Caco-2 (cell line): ENCODE measurements around the gene ATG9B. TPM values are rescaled to one million over a fixed set of nuclear protein-coding genes. Genes with fewer than 3 reads are reported as not detected.
A peak's percentile ranks its signal among the peaks of the same experiment; 100 is the strongest.

ENCODE experiments used
- BruUV-seq: library from RNA; stranded (reverse); fragments of 400-500 nt; replicated peaks from 2 replicates; lab custom pipeline; 2021; lab: Mats Ljungman, UMichigan
- CTCF ChIA-PET: fragments of 300-600 bp; sonication (Branson Sonifier 250); formaldehyde crosslinking; loops from one replicate; lab custom pipeline; 2022; ENCODE audit warnings: antibody characterized with exemption; lab: Charles Lee
- POLR2A ChIA-PET: fragments of 300-600 bp; sonication (Branson Sonifier 250); formaldehyde crosslinking; loops from one replicate; lab custom pipeline; 2022; ENCODE audit warnings: antibody characterized with exemption; lab: Charles Lee
- DNase-seq, 2 experiments: peaks; one replicate each; pipeline versions ENCODE4 v3.0.0 to v3.0.0-alpha.2; 2020 to 2022
- H3K27me3 ChIP-seq: replicated peaks from 2 replicates; pipeline ENCODE4 v1.6.0; 2011; ENCODE audit warnings: low read length; ENCODE audit not compliant: control insufficient read depth, insufficient read depth
- H3K36me3 ChIP-seq: 2 replicates; pipeline ENCODE4 v1.5.1; 2011; ENCODE audit warnings: low read length; ENCODE audit not compliant: control insufficient read depth, insufficient read depth
- H3K4me1 ChIP-seq: fragments of 250-450 bp; sonication (Bioruptor Pico); 2 replicates; pipeline ENCODE4 v1.5.1; 2020; ENCODE audit warnings: mild to moderate bottlenecking
- H3K4me3 ChIP-seq: 2 replicates; pipeline ENCODE4 v1.5.1; 2011; ENCODE audit warnings: low read depth, mild to moderate bottlenecking, control low read depth, low read length
- H3K9me3 ChIP-seq: fragments of 250-450 bp; sonication (Bioruptor Pico); 2 replicates; pipeline ENCODE4 v1.5.1; 2020; ENCODE audit warnings: mild to moderate bottlenecking, moderate library complexity
- H3K27ac Mint-ChIP-seq: one replicate; pipeline ENCODE4 v1.8.0; 2022; ENCODE audit warnings: mixed read lengths; ENCODE audit not compliant: unreplicated experiment
- H3K27me3 Mint-ChIP-seq: one replicate; pipeline ENCODE4 v1.8.0; 2022; ENCODE audit warnings: mixed read lengths; ENCODE audit not compliant: insufficient read depth, unreplicated experiment
- H3K36me3 Mint-ChIP-seq: one replicate; pipeline ENCODE4 v1.8.0; 2022; ENCODE audit warnings: mild to moderate bottlenecking, mixed read lengths; ENCODE audit not compliant: insufficient read depth, unreplicated experiment
- H3K4me1 Mint-ChIP-seq: one replicate; pipeline ENCODE4 v1.8.0; 2022; ENCODE audit warnings: low read depth, mixed read lengths; ENCODE audit not compliant: unreplicated experiment
- H3K4me3 Mint-ChIP-seq: one replicate; pipeline ENCODE4 v1.8.0; 2022; ENCODE audit warnings: mild to moderate bottlenecking, moderate library complexity, mixed read lengths; ENCODE audit not compliant: unreplicated experiment
- H3K9me3 Mint-ChIP-seq: one replicate; pipeline ENCODE4 v1.8.0; 2022; ENCODE audit warnings: mixed read lengths; ENCODE audit not compliant: unreplicated experiment
- intact Hi-C: fragments of 100-400 bp; cut with micrococcal nuclease; formaldehyde crosslinking; loops from one replicate; pipeline ENCODE4 v1.10.0; 2022; ENCODE audit not compliant: unreplicated experiment
- total RNA-seq: library from RNA; stranded (reverse); gene quantifications from 2 replicates; pipeline ENCODE4 v1.2.3, GENCODE V29; 2022
- TF ChIP-seq, protein P1 (sequence below), 2 experiments: fragments of 200-600 bp in 1 of 2; IDR thresholded peaks; 1 replicate in 1 of 2; 2 replicates in 1 of 2; pipeline versions ENCODE4 v1.5.1 to v1.8.0; 2011 to 2022; ENCODE audit warnings: antibody characterized with exemption in 1 of 2, control low read depth in 1 of 2, inconsistent platforms in 1 of 2, low read depth in 1 of 2, low read length in 1 of 2, mild to moderate bottlenecking in 1 of 2, moderate library complexity in 1 of 2; ENCODE audit not compliant: insufficient read depth in 1 of 2, severe bottlenecking in 1 of 2, unreplicated experiment in 1 of 2

The ATG9B gene
- total RNA-seq, 1 experiment from 2014 or later: 4.3 TPM

DNA sequence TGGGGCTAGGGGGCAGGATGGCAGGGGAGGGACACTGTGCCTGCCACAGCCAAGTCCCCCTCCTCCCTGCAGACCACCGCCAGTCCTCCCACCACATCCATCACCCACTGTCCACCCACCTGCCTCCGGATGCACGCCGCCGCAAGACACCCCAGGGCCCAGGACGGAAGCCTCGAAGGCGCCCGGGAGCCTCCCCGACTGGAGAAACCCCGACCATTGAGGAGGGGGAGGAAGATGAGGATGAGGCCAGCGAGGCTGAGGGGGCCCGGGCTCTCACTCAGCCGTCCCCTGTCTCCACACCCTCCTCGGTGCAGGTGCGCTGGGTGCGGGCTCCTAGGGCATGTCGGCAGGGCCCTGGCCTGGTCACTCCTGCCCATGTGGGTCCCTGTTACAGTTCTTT lies 40.2 kb upstream of the ATG9B start:
- no peak for DNase-seq
- H3K27ac Mint-ChIP-seq: no peak overlapping the region
- BruUV-seq: no TSS peak
- H3K9me3 Mint-ChIP-seq: no peaks in the 10 kb centered on the region
- no peaks in the 10 kb centered on the region for H3K27me3 Mint-ChIP-seq
- no peak overlapping the region for H3K4me3 Mint-ChIP-seq
- peaks cover 14% of the 10 kb centered on the region for H3K4me1 Mint-ChIP-seq
- Histone ChIP-seq H3K9me3 (no peaks in the 10 kb centered on the region), H3K27me3 (no peaks in the 10 kb centered on the region), H3K4me3 (no peak overlapping the region), H3K36me3 (peaks cover 5% of the 10 kb centered on the region), H3K4me1 (peaks cover 40% of the 10 kb centered on the region)
- ChIA-PET POLR2A (no interaction called here), CTCF (no interaction called here)
- TF ChIP-seq, protein P1, sequence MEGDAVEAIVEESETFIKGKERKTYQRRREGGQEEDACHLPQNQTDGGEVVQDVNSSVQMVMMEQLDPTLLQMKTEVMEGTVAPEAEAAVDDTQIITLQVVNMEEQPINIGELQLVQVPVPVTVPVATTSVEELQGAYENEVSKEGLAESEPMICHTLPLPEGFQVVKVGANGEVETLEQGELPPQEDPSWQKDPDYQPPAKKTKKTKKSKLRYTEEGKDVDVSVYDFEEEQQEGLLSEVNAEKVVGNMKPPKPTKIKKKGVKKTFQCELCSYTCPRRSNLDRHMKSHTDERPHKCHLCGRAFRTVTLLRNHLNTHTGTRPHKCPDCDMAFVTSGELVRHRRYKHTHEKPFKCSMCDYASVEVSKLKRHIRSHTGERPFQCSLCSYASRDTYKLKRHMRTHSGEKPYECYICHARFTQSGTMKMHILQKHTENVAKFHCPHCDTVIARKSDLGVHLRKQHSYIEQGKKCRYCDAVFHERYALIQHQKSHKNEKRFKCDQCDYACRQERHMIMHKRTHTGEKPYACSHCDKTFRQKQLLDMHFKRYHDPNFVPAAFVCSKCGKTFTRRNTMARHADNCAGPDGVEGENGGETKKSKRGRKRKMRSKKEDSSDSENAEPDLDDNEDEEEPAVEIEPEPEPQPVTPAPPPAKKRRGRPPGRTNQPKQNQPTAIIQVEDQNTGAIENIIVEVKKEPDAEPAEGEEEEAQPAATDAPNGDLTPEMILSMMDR (IDR thresholded peaks at IDR 0.05; ENCODE audit: insufficient read depth in 1 of 2, low read depth in 1 of 2, low read length in 1 of 2, severe bottlenecking in 1 of 2, unreplicated experiment in 1 of 2): no peak
- peaks cover 73% of the 10 kb centered on the region for H3K36me3 Mint-ChIP-seq
- intact Hi-C loops: no loop called here

DNA sequence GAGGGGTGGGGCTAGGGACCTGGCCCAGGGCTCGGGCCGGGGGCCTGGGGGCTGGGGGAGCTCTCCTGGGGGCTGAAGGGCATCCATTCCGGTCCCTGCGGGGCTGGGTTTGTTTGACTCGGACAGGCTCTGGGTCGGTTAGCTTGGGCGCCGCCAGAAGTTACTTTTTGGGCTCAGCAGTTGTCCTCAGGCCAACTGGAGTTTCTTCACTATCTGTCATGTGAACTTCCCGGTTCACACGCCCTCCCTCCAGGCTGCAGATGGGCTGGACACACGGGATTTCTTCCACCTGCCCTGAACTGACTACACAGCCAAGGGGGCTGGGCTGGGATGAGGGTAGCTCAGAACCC lies 38.9 kb upstream of the ATG9B start:
- peak overlapping the region; percentile 95 for H3K4me3 Mint-ChIP-seq

DNA sequence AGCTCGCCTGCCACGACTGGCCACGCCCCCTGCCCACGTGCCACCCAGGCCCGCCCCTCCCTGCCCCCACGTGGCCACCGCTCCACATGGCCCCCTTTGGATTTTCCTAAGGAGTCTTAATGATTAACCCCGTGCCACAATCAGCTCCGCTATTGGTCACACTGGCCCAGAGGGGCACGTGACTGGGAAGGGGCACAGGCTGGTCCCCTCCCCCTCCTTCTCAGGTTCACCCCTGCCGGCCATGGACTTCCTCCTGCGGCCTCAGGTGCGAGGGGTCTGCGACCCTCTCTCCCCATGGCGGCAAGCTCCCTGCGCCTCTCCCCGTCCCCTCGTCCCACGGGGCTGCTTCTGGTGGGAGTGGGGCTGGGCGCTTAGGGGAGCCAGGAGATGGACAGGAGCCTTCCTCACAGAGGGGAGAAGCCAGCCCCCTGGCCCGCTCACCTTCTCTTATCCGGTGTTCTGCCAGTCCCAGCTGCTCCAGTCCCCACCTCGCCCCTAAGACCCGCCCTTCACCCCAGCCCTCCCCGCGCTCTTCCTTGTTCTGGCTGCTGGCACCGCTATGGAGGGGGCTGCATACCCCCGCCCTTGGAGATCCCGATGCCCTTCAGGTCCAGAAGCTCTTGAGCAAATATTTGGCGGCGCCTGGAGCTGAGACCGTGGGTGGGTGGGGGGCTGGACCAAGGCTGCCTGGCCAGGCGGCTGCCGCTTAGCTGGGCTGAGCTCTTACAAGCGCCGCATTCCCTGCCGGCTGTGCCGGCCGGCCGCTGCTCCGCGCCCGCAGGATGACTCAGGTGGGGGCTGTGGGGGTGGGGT lies 38.3 kb upstream of the ATG9B start:
- CTCF ChIA-PET: interaction anchor here (0.6 to 2.0 kb wide), 16 partner anchors 15 to 1555 kb away, joined by 3 to 21 read pairs (median 4); partner anchors contain the start of genes ABCB8 and FASTK
- H3K27me3 ChIP-seq: no peaks in the 10 kb centered on the region
- H3K27me3 Mint-ChIP-seq: no peaks in the 10 kb centered on the region
- intact Hi-C loops: loop anchor here (1.0 kb wide), 3 partner anchors 18 to 51 kb away; partner anchors contain the start of genes ABCB8 and FASTK
- H3K9me3 ChIP-seq: no peaks in the 10 kb centered on the region
- TF ChIP-seq, protein P1 (IDR thresholded peaks at IDR 0.05; ENCODE audit: insufficient read depth in 1 of 2, low read depth in 1 of 2, low read length in 1 of 2, severe bottlenecking in 1 of 2, unreplicated experiment in 1 of 2): no peak
- no peaks in the 10 kb centered on the region for H3K9me3 Mint-ChIP-seq
- DNase-seq: peak; percentile 96 to 97
- H3K36me3 ChIP-seq: peaks cover 5% of the 10 kb centered on the region
- H3K4me1 Mint-ChIP-seq: peaks cover 14% of the 10 kb centered on the region
- POLR2A ChIA-PET: interaction anchor here (0.5 to 2.1 kb wide), 13 partner anchors 8 to 607 kb away, joined by 3 to 25 read pairs (median 4); partner anchors contain the start of genes ABCB8, ABCF2, FASTK and TMUB1
- peaks cover 31% of the 10 kb centered on the region for H3K4me1 ChIP-seq
- H3K36me3 Mint-ChIP-seq: peaks cover 62% of the 10 kb centered on the region
- H3K4me3 Mint-ChIP-seq: peak overlapping the region; percentile 95
- peak overlapping the region; percentile 51 for H3K27ac Mint-ChIP-seq
- H3K4me3 ChIP-seq: peak overlapping the region; percentile 61
- BruUV-seq: no TSS peak

More for the DNA sequence above, 38.9 kb upstream of the ATG9B start:
- H3K27me3 ChIP-seq: no peaks in the 10 kb centered on the region
- H3K4me1 Mint-ChIP-seq: peaks cover 14% of the 10 kb centered on the region
- ChIA-PET POLR2A (interaction anchor here (0.6 to 2.1 kb wide), 9 partner anchors 8 to 178 kb away, joined by 3 to 25 read pairs (median 6); partner anchors contain the start of genes ABCB8, FASTK and TMUB1), CTCF (interaction anchor here (0.6 to 2.0 kb wide), 10 partner anchors 18 to 189 kb away, joined by 3 to 21 read pairs (median 6); partner anchors contain the start of genes ABCB8 and FASTK)
- H3K9me3 Mint-ChIP-seq: no peaks in the 10 kb centered on the region
- H3K36me3 Mint-ChIP-seq: peaks cover 67% of the 10 kb centered on the region
- peak overlapping the region; percentile 51 for H3K27ac Mint-ChIP-seq
- TF ChIP-seq, protein P1 (IDR thresholded peaks at IDR 0.05; ENCODE audit: insufficient read depth in 1 of 2, low read depth in 1 of 2, low read length in 1 of 2, severe bottlenecking in 1 of 2, unreplicated experiment in 1 of 2): no peak
- DNase-seq: peak; percentile 60 to 74
- intact Hi-C loops: no loop called here
- H3K27me3 Mint-ChIP-seq: no peaks in the 10 kb centered on the region
- peaks cover 5% of the 10 kb centered on the region for H3K36me3 ChIP-seq
- H3K4me3 ChIP-seq: peak overlapping the region; percentile 61
- no TSS peak for BruUV-seq
- no peaks in the 10 kb centered on the region for H3K9me3 ChIP-seq
- peaks cover 37% of the 10 kb centered on the region for H3K4me1 ChIP-seq
